Common myeloid progenitor, CD34-positive (primary cell): ENCODE measurements around the gene SLC39A1.
A peak's percentile ranks its signal among the peaks of the same experiment; 100 is the strongest.

Experiments used
- CTCF ChIA-PET: fragments of 350-600 bp; sonication (Branson Sonifier 250); formaldehyde crosslinking; loops from one replicate; lab custom pipeline; 2021; ENCODE audit warnings: antibody characterized with exemption; lab: Charles Lee
- POLR2A ChIA-PET: fragments of 350-600 bp; sonication (Branson Sonifier 250); formaldehyde crosslinking; loops from one replicate; lab custom pipeline; 2021; ENCODE audit warnings: antibody characterized with exemption; lab: Charles Lee
- DNase-seq, 3 donors: peaks; one replicate each; pipeline versions ENCODE4 v3.0.0 to v3.0.0-alpha.2; 2013
- H3K27ac ChIP-seq, 2 experiments: 1 replicate in 1 of 2; 2 replicates in 1 of 2; pipeline ENCODE4 v1.7.0; 2013; ENCODE audit warnings: inconsistent platforms in 2 of 2, low read length in 2 of 2, mild to moderate bottlenecking in 2 of 2, low read depth in 1 of 2, moderate library complexity in 1 of 2; ENCODE audit not compliant: severe bottlenecking in 2 of 2, insufficient read depth in 1 of 2, poor library complexity in 1 of 2
- H3K27me3 ChIP-seq, 5 experiments: replicated peaks in 2 of 5; 1 replicate in 3 of 5; 2 replicates in 2 of 5; pipeline versions ENCODE4 v1.6.1 to v1.7.0; 2013; ENCODE audit warnings: low read length in 4 of 5, mild to moderate bottlenecking in 2 of 5, moderate library complexity in 2 of 5, inconsistent platforms in 1 of 5; ENCODE audit not compliant: insufficient read depth in 5 of 5, control insufficient read depth in 4 of 5
- H3K36me3 ChIP-seq, 4 experiments: 1 replicate in 2 of 4; 2 replicates in 2 of 4; pipeline versions ENCODE4 v1.6.1 to v1.7.0; 2013; ENCODE audit warnings: low read length in 3 of 4, control low read depth in 1 of 4, mild to moderate bottlenecking in 1 of 4; ENCODE audit not compliant: control insufficient read depth in 4 of 4, insufficient read depth in 4 of 4
- H3K4me1 ChIP-seq, 4 experiments: 1 replicate in 3 of 4; 2 replicates in 1 of 4; pipeline versions ENCODE4 v1.6.1 to v1.7.1; 2013; ENCODE audit warnings: low read length in 3 of 4, mild to moderate bottlenecking in 3 of 4, control low read depth in 1 of 4, inconsistent platforms in 1 of 4, moderate library complexity in 1 of 4; ENCODE audit not compliant: control insufficient read depth in 4 of 4, insufficient read depth in 4 of 4; ENCODE audit errors: control extremely low read depth in 1 of 4
- H3K4me3 ChIP-seq, 7 experiments: 1 replicate in 4 of 7; 2 replicates in 3 of 7; pipeline versions ENCODE4 v1.5.1 to v1.7.0; 2013; ENCODE audit warnings: mild to moderate bottlenecking in 7 of 7, low read length in 6 of 7, moderate library complexity in 6 of 7, inconsistent platforms in 2 of 7, low read depth in 2 of 7, control low read depth in 1 of 7; ENCODE audit not compliant: insufficient read depth in 4 of 7, control insufficient read depth in 1 of 7; ENCODE audit errors: extremely low read depth in 1 of 7
- H3K9me3 ChIP-seq, 5 experiments: 1 replicate in 4 of 5; 2 replicates in 1 of 5; pipeline versions ENCODE4 v1.6.1 to v1.7.1; 2013; ENCODE audit warnings: low read length in 4 of 5, mild to moderate bottlenecking in 2 of 5, inconsistent platforms in 1 of 5, low read depth in 1 of 5, moderate library complexity in 1 of 5; ENCODE audit not compliant: control insufficient read depth in 4 of 5, insufficient read depth in 2 of 5; ENCODE audit errors: control extremely low read depth in 1 of 5
- WGBS: methylation state at CpG from one replicate; pipeline ENCODE4 v1.1.5; 2013; ENCODE audit not compliant: insufficient coverage; 5-methylcytosine and 5-hydroxymethylcytosine counted together

The SLC39A1 gene

DNA sequence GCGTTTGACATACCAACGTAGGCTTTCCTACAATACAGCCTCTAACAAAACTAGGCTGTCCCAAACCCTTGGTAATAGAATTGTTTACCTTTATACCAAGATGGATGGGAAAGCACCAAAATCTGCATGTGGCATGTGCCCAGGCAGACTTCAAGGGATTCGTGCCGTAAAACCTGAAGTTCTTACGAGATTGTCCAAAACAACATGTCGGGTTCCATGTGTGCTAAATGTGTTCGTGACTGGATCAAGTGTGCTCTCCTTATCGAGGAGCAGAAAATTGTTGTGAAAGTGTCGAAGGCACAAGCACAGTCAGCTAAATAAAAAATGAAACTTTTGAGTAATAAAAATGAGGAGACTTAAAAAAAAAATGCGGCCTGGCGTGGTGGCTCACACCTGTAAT, 32.3 kb upstream of the SLC39A1 start:
- POLR2A ChIA-PET: no interaction called here
- DNase-seq: no peak
- H3K36me3 ChIP-seq: peaks cover 6 to 40% (median 22%) of the 10 kb centered on the region in 4 experiments
- H3K4me1 ChIP-seq: peaks cover 10 to 19% (median 15%) of the 10 kb centered on the region in 4 experiments
- H3K4me3 ChIP-seq: no peak overlapping the region
- WGBS: 98% methylated on average over 11 of the region's 11 CpGs
- no peak overlapping the region for H3K27ac ChIP-seq
- CTCF ChIA-PET: no interaction called here
- H3K9me3 ChIP-seq: no peaks in the 10 kb centered on the region
- no peaks in the 10 kb centered on the region for H3K27me3 ChIP-seq

DNA sequence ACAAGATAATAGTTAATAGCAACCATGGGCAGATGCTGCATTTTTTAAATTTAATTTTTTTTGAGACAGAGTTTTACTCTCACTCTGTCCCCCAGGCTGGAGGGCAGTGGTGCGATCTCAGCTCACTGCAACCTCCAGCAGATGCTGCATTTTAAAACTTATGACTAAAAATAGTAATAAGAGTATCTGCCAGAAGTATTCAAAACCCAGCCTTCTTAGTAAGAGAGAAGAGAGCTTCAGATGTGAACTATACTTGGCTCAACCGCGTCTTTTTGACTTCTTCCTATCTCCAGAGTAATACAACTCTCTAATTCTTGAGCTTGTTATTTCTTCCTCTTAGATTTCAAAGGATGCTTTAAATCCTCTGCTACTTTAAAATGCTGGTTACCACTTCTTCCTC, 31.9 kb upstream of the SLC39A1 start:
- DNase-seq: no peak
- no peak overlapping the region for H3K4me3 ChIP-seq
- H3K27ac ChIP-seq: no peak overlapping the region
- H3K36me3 ChIP-seq: peaks cover 6 to 40% (median 22%) of the 10 kb centered on the region in 4 experiments
- WGBS: 100% methylated on average over 2 of the region's 3 CpGs
- peaks cover 10 to 19% (median 16%) of the 10 kb centered on the region in 4 experiments for H3K4me1 ChIP-seq
- ChIA-PET CTCF (no interaction called here), POLR2A (interaction anchor here (0.6 kb wide), 1 partner anchor 1574 kb away, joined by 4 read pairs; no protein-coding TSS in a partner anchor)
- no peaks in the 10 kb centered on the region for H3K9me3 ChIP-seq
- no peaks in the 10 kb centered on the region for H3K27me3 ChIP-seq

DNA sequence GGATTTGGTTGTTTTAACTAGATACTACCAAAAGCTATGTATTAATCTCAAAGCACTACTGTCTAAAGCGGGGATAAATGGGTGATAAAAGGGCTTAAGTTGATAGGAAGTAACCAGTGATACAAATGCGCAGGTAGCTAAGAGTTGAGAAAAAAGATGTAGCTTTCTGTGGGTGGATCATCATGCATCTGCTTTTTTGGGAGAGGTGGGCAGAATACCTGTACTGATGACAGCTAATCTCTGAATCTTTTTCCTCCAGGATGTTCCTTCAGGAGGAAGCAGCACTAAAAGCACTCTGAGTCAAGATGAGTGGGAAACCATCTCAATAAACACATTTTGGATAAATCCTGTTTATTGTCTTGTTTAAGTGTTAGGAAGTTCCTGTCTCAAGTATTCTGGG, 28.5 kb upstream of the SLC39A1 start:
- WGBS: 100% methylated on average over 1 of the region's 2 CpGs
- ChIA-PET POLR2A (interaction anchor here (1.5 to 2.0 kb wide), 2 partner anchors 25 to 46 kb away, joined by 3 to 12 read pairs; partner anchors contain the start of gene CREB3L4), CTCF (interaction anchor here (1.1 to 1.6 kb wide), 2 partner anchors 19 to 334 kb away, joined by 3 to 4 read pairs; no protein-coding TSS in a partner anchor)
- H3K4me3 ChIP-seq: peak overlapping the region in 6 of 7 experiments; percentile 90 to 100 (median 95)
- H3K27me3 ChIP-seq: no peaks in the 10 kb centered on the region
- peaks cover 10 to 23% (median 18%) of the 10 kb centered on the region in 4 experiments for H3K4me1 ChIP-seq
- peak overlapping the region in 1 of 2 experiments; percentile 100 for H3K27ac ChIP-seq
- H3K9me3 ChIP-seq: no peaks in the 10 kb centered on the region
- DNase-seq: no peak
- H3K36me3 ChIP-seq: peaks cover 6 to 40% (median 22%) of the 10 kb centered on the region in 4 experiments

DNA sequence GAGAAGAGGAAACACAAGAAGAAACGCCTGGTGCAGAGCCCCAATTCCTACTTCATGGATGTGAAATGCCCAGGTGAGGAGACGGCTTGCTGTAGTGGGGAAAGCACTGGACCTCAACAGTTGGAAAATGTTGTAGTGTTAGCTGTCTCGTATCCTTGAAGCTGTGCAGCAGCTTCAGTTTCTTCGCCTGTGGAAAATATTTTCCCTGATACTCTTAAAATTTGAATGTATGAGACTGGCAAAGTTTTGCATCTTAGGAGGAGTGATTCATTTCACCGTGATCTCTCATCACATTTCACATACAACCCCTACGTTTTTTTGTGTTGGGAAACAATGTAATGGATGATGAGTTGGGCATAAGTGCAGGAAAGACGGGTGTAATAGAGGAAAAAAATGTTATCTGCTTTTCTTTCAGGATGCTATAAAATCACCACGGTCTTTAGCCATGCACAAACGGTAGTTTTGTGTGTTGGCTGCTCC, 27.9 kb upstream of the SLC39A1 start:
- ChIA-PET POLR2A (interaction anchor here (0.5 to 2.0 kb wide), 11 partner anchors 11 to 450 kb away, joined by 3 to 12 read pairs (median 3); partner anchors contain the start of genes CREB3L4, CRTC2, JTB and S100A5), CTCF (interaction anchor here (1.1 to 2.0 kb wide), 3 partner anchors 19 to 335 kb away, joined by 3 to 6 read pairs (median 4); no protein-coding TSS in a partner anchor)
- Histone ChIP-seq H3K4me1 (peaks cover 13 to 29% (median 23%) of the 10 kb centered on the region in 4 experiments), H3K36me3 (peaks cover 6 to 40% (median 22%) of the 10 kb centered on the region in 4 experiments), H3K9me3 (no peaks in the 10 kb centered on the region), H3K27me3 (no peaks in the 10 kb centered on the region), H3K27ac (peak overlapping the region; percentile 99 to 100), H3K4me3 (peak overlapping the region; percentile 90 to 100 (median 95))
- no peak for DNase-seq
- WGBS: 0% methylated on average over 1 of the region's 9 CpGs

DNA sequence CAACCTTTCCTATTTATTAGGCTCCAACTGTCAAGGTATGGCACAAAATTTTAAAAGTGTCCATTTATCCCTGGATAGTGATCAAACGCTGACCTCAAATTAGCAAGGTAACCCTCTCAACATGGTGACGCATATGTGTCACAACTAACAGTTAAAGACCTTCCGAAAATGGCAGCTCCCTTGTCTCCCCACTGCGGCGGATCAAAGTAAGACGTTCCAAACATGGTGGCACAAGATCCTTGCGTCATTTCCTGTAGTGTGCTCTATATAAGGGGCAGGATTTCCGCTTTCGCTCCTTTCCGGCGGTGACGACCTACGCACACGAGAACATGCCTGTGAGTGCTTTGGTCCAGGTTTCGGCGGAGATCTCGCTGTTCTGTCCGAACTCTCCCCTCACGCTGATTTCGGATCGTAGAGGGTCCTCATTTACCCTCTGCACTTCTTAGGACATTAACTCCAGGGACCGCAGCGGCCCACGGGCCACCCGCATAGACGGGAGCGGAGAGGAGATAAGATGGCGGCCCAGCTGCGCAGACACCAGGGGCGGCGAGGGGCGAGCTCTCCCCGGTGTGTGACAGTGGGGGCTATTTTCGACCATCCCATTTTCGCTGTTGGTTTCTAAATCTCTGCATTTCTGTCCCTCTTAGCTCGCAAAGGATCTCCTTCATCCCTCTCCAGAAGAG, 27.3 kb upstream of the SLC39A1 start, which contains the start of gene RPS27:
TSS of gene RPS27 (plus strand) at position 295 of the 683 bp plus-strand sequence. CDS start at position 330, 35 bp downstream.
- Histone ChIP-seq H3K4me3 (peak within 1 kb of the TSS; percentile 90 to 100 (median 95)), H3K27ac (peak within 1 kb of the TSS; percentile 99 to 100), H3K36me3 (peaks cover 6 to 39% (median 21%) of the 10 kb centered on the region in 4 experiments), H3K27me3 (no peaks in the 10 kb centered on the region), H3K9me3 (no peaks in the 10 kb centered on the region), H3K4me1 (peaks cover 16 to 32% (median 25%) of the 10 kb centered on the region in 4 experiments)
- DNase-seq: peak; percentile 99
- ChIA-PET CTCF (interaction anchor here (0.6 to 5.9 kb wide), 6 partner anchors 9 to 335 kb away, joined by 3 to 43 read pairs (median 4); no protein-coding TSS in a partner anchor), POLR2A (interaction anchor here (0.5 to 2.0 kb wide), 28 partner anchors 11 to 449 kb away, joined by 3 to 12 read pairs (median 3); partner anchors contain the start of genes CREB3L4, CRTC2, GATAD2B and JTB)
- 0% methylated on average over 21 of the region's 36 CpGs for WGBS

DNA sequence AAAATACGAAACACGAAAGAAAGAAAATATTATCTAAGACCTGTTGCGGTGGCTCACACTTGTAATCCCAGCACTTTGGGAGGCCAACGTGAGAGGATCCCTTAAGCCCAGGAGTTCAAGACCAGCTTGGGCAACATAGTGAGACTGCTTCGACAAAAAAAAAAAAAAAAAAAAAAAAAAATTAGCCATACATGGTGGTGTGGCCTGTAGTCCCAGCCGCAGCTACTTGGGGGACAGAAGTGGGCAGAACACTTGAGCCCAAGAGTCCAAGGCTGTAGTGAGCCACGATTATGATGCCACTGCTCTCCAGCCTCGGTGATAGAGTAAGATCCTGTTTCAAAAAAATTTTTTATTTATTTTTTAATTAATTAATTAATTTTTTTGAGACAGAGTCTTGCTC, 24.3 kb upstream of the SLC39A1 start:
- Histone ChIP-seq H3K27ac (no peak overlapping the region), H3K4me3 (no peak overlapping the region), H3K36me3 (peaks cover 2 to 18% (median 8%) of the 10 kb centered on the region in 4 experiments), H3K9me3 (no peaks in the 10 kb centered on the region), H3K4me1 (peaks cover 24 to 46% (median 37%) of the 10 kb centered on the region in 4 experiments), H3K27me3 (no peaks in the 10 kb centered on the region)
- ChIA-PET CTCF (interaction anchor here (1.0 to 6.3 kb wide), 15 partner anchors 13 to 313 kb away, joined by 3 to 65 read pairs (median 10); partner anchors contain the start of genes CREB3L4, DENND4B, JTB and SLC39A1), POLR2A (interaction anchor here (1.1 to 2.8 kb wide), 4 partner anchors 24 to 65 kb away, joined by 3 to 17 read pairs (median 4); partner anchors contain the start of genes DENND4B, GATAD2B and SLC39A1)
- no peak for DNase-seq
- WGBS: 98% methylated on average over 5 of the region's 8 CpGs
